ENCODE data around the gene EFNB3. TPM values are rescaled to one million over a fixed set of nuclear protein-coding genes. Genes with fewer than 3 reads are reported as not detected.

Gene EFNB3
- total RNA-seq, 1 experiment from 2014 or later = 0.07 TPM

DNA sequence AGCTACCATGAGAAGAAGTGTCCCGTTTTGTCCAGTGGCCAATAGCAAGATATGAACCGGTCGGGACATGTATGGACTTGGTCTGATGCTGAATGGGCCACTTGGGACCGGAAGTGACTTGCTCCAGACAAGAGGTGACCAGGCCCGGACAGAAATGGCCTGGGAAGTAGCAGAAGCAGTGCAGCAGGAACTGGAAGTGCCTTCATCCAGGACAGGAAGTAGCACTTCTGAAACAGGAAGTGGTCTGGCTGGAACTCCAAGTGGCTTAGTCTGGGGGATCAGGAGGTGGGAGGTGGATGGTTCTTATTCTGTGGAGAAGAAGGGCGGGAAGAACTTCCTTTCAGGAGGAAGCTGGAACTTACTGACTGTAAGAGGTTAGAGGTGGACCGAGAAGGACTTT lies 5.3 kb downstream of the EFNB3 start:
- Histone ChIP-seq H3K4me2 (ENCODE audit: low read length) (no peak overlapping the region; the same call in 1 of the 2 replicates), H3K9me2 (ENCODE audit: insufficient read depth) (0 out of 2 replicates have a peak, but pooled peaks cover 3% of the 10 kb centered on the region), H3K9me3 (ENCODE audit: control insufficient read depth in 1 of 2, insufficient read depth in 1 of 2, low read depth in 1 of 2, low read length in 2 of 2) (no peaks in the 10 kb centered on the region), H3K27ac (ENCODE audit: low read depth, low read length) (no peak overlapping the region), H3K4me1 (ENCODE audit: control insufficient read depth in 1 of 2, insufficient read depth in 2 of 2, low read length in 2 of 2) (peaks cover 0 to 11% of the 10 kb centered on the region in 2 experiments; a peak in 1 of 4 replicates), H3K4me3 (replicated peaks in 1 of 2; ENCODE audit: low read depth in 1 of 2, low read length in 2 of 2) (no peak overlapping the region), H3K79me2 (ENCODE audit: insufficient read depth, low read length) (no peaks in the 10 kb centered on the region), H3K9ac (ENCODE audit: low read length) (no peak overlapping the region), H3K27me3 (ENCODE audit: insufficient read depth, low read length) (no peaks in the 10 kb centered on the region), H2AFZ (ENCODE audit: low read depth, low read length, poor library complexity, severe bottlenecking) (no peak overlapping the region), H3K36me3 (ENCODE audit: control insufficient read depth in 1 of 2, insufficient read depth in 2 of 2, low read length in 2 of 2) (no peaks in the 10 kb centered on the region), H4K20me1 (ENCODE audit: insufficient read depth) (no peaks in the 10 kb centered on the region)
- CTCF ChIA-PET = interaction anchor here (0.9 kb wide), 1 partner anchor 23 kb away, joined by 3 read pairs; no protein-coding TSS in a partner anchor
- intact Hi-C loops (cut with micrococcal nuclease) = no loop called here
- RAD21 ChIA-PET (ENCODE audit: low non-redundant PET in 1 of 2, low total read pairs in 2 of 2, uncharacterized antibody in 2 of 2, unreplicated experiment in 2 of 2) = no interaction called here
- TF ChIP-seq EZH2 (IDR thresholded peaks at IDR 0.05) (no peak), SP1 (IDR thresholded peaks at IDR 0.05; ENCODE audit: low read depth) (no peak), JUND (IDR thresholded peaks at IDR 0.05) (no peak), TCF7L2 (IDR thresholded peaks at IDR 0.05; ENCODE audit: borderline replicate concordance, extremely low read depth, insufficient read depth, insufficient read length) (no peak), EZH2phosphoT487 (IDR thresholded peaks at IDR 0.05; ENCODE audit: borderline replicate concordance) (no peak), SRF (IDR thresholded peaks at IDR 0.05; ENCODE audit: low read depth) (no peak), POLR2A (IDR thresholded peaks at IDR 0.05; ENCODE audit: borderline replicate concordance, extremely low read depth, insufficient read depth, insufficient read length) (no peak), CEBPB (IDR thresholded peaks at IDR 0.05; ENCODE audit: low read depth) (no peak), RAD21 (IDR thresholded peaks at IDR 0.05; ENCODE audit: low read depth) (no peak), ZFX (IDR thresholded peaks at IDR 0.05) (no peak), EGR1 (IDR thresholded peaks at IDR 0.05; ENCODE audit: low read depth) (no peak), YY1 (IDR thresholded peaks at IDR 0.05; ENCODE audit: extremely low read depth, insufficient replicate concordance, low read depth, low read length) (no peak)
- TF ChIP-seq, protein P1, sequence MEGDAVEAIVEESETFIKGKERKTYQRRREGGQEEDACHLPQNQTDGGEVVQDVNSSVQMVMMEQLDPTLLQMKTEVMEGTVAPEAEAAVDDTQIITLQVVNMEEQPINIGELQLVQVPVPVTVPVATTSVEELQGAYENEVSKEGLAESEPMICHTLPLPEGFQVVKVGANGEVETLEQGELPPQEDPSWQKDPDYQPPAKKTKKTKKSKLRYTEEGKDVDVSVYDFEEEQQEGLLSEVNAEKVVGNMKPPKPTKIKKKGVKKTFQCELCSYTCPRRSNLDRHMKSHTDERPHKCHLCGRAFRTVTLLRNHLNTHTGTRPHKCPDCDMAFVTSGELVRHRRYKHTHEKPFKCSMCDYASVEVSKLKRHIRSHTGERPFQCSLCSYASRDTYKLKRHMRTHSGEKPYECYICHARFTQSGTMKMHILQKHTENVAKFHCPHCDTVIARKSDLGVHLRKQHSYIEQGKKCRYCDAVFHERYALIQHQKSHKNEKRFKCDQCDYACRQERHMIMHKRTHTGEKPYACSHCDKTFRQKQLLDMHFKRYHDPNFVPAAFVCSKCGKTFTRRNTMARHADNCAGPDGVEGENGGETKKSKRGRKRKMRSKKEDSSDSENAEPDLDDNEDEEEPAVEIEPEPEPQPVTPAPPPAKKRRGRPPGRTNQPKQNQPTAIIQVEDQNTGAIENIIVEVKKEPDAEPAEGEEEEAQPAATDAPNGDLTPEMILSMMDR (IDR thresholded peaks at IDR 0.05 in 2 of 3, conservative IDR thresholded peaks at IDR 0.05 in 1 of 3; ENCODE audit: borderline replicate concordance in 1 of 3, insufficient read depth in 1 of 3, low read depth in 2 of 3, low read length in 2 of 3) = no peak
- TF ChIP-seq, protein P2, sequence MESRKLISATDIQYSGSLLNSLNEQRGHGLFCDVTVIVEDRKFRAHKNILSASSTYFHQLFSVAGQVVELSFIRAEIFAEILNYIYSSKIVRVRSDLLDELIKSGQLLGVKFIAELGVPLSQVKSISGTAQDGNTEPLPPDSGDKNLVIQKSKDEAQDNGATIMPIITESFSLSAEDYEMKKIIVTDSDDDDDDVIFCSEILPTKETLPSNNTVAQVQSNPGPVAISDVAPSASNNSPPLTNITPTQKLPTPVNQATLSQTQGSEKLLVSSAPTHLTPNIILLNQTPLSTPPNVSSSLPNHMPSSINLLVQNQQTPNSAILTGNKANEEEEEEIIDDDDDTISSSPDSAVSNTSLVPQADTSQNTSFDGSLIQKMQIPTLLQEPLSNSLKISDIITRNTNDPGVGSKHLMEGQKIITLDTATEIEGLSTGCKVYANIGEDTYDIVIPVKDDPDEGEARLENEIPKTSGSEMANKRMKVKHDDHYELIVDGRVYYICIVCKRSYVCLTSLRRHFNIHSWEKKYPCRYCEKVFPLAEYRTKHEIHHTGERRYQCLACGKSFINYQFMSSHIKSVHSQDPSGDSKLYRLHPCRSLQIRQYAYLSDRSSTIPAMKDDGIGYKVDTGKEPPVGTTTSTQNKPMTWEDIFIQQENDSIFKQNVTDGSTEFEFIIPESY (IDR thresholded peaks at IDR 0.05; ENCODE audit: extremely low read depth, insufficient replicate concordance, low read length) = no peak
- TF ChIP-seq, protein P3, sequence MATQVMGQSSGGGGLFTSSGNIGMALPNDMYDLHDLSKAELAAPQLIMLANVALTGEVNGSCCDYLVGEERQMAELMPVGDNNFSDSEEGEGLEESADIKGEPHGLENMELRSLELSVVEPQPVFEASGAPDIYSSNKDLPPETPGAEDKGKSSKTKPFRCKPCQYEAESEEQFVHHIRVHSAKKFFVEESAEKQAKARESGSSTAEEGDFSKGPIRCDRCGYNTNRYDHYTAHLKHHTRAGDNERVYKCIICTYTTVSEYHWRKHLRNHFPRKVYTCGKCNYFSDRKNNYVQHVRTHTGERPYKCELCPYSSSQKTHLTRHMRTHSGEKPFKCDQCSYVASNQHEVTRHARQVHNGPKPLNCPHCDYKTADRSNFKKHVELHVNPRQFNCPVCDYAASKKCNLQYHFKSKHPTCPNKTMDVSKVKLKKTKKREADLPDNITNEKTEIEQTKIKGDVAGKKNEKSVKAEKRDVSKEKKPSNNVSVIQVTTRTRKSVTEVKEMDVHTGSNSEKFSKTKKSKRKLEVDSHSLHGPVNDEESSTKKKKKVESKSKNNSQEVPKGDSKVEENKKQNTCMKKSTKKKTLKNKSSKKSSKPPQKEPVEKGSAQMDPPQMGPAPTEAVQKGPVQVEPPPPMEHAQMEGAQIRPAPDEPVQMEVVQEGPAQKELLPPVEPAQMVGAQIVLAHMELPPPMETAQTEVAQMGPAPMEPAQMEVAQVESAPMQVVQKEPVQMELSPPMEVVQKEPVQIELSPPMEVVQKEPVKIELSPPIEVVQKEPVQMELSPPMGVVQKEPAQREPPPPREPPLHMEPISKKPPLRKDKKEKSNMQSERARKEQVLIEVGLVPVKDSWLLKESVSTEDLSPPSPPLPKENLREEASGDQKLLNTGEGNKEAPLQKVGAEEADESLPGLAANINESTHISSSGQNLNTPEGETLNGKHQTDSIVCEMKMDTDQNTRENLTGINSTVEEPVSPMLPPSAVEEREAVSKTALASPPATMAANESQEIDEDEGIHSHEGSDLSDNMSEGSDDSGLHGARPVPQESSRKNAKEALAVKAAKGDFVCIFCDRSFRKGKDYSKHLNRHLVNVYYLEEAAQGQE (IDR thresholded peaks at IDR 0.05; ENCODE audit: low read depth) = no peak
- TF ChIP-seq, protein P4, sequence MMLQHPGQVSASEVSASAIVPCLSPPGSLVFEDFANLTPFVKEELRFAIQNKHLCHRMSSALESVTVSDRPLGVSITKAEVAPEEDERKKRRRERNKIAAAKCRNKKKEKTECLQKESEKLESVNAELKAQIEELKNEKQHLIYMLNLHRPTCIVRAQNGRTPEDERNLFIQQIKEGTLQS (IDR thresholded peaks at IDR 0.05) = no peak
- POLR2A ChIA-PET = no interaction called here
- ATAC-seq (no peak), DNase-seq (ENCODE audit: low read depth, low spot score) (no peak)
- no TSS peak for BruUV-seq (replicated peaks)

Data from HCT116 (cell line).